SK-N-SH (cell line): ENCODE data around the gene UMODL1. TPM values are rescaled to one million over a fixed set of nuclear protein-coding genes. Genes with fewer than 3 reads are reported as not detected.

Source experiments
- polyA plus RNA-seq, 3 experiments: library from polyadenylated mRNA; depleted of rRNA; stranded (reverse); fragments of >200 nt; gene quantifications; 2 replicates each; pipeline ENCODE4 v1.2.3, GENCODE V29; 2012

UMODL1 gene
- polyA plus RNA-seq, 1 of the 3 experiments (the other 2 are of a cell fraction): not detected

Other genes with a start within 250 kb of the UMODL1 start
- 6.6 and 7.0 TPM in 2 replicates for gene PRDM15, start 192.0 kb upstream of the UMODL1 start, polyA plus RNA-seq (2012; rRNA removed)
- 9.7 and 15.0 TPM in 2 replicates for gene C2CD2, start 117.3 kb upstream of the UMODL1 start, polyA plus RNA-seq (2012; rRNA removed)
- gene ZBTB21, start 61.0 kb upstream of the UMODL1 start, polyA plus RNA-seq (2012; rRNA removed): 2.9 and 3.8 TPM in 2 replicates
- 0.07 and 0.11 TPM in 2 replicates for gene ABCG1, start 147.8 kb downstream of the UMODL1 start, polyA plus RNA-seq (2012; rRNA removed)
- gene TFF3, start 244.1 kb downstream of the UMODL1 start, polyA plus RNA-seq (2012; rRNA removed): not detected in 2 replicates